GM23338 (cell line): ENCODE results near the gene CYS1. TPM values are rescaled to one million over a fixed set of nuclear protein-coding genes. Genes with fewer than 3 reads are reported as not detected.

Source experiments
- ATAC-seq: fragments of 200-7000 bp; cut with Tn5 transposase; 3 replicates; pipeline ENCODE4 v1.9.1; 2020
- DNase-seq: peaks from one replicate; pipeline ENCODE4 v3.0.0-alpha.2; 2015; ENCODE audit warnings: low spot score
- H2AFZ ChIP-seq: fragments of 200-600 bp; sonication (generic); 2 replicates; pipeline ENCODE4 v1.8.0; 2016; ENCODE audit warnings: antibody characterized with exemption, mild to moderate bottlenecking, moderate library complexity
- H3F3A ChIP-seq: fragments of 200-600 bp; sonication (generic); replicated peaks from 2 replicates; pipeline ENCODE4 v1.8.0; 2017; ENCODE audit warnings: antibody characterized with exemption, mixed run types, low read depth
- H3K27ac ChIP-seq: fragments of 200-600 bp; sonication (generic); 2 replicates; pipeline ENCODE4 v1.6.1; 2016; ENCODE audit warnings: low read depth
- H3K27me3 ChIP-seq: fragments of 200-600 bp; sonication (generic); 2 replicates; pipeline ENCODE4 v1.8.0; 2016; ENCODE audit warnings: mild to moderate bottlenecking, mixed run types, moderate library complexity; ENCODE audit not compliant: insufficient read depth
- H3K36me3 ChIP-seq: fragments of 200-600 bp; sonication (generic); 2 replicates; pipeline ENCODE4 v1.8.0; 2016; ENCODE audit warnings: mild to moderate bottlenecking; ENCODE audit not compliant: insufficient read depth
- H3K4me1 ChIP-seq: fragments of 200-600 bp; sonication (generic); 2 replicates; pipeline ENCODE4 v1.8.0; 2016; ENCODE audit warnings: mild to moderate bottlenecking, moderate library complexity; ENCODE audit not compliant: insufficient read depth
- H3K4me2 ChIP-seq: fragments of 200-600 bp; sonication (generic); 2 replicates; pipeline ENCODE4 v1.7.1; 2017; ENCODE audit warnings: mixed run types
- H3K4me3 ChIP-seq: fragments of 200-600 bp; sonication (generic); 2 replicates; pipeline ENCODE4 v1.6.1; 2016; ENCODE audit warnings: mixed run types
- H3K79me2 ChIP-seq: fragments of 200-600 bp; sonication (generic); replicated peaks from 2 replicates; pipeline ENCODE4 v1.8.0; 2017; ENCODE audit warnings: mild to moderate bottlenecking; ENCODE audit not compliant: insufficient read depth
- H3K9me2 ChIP-seq: fragments of 200-600 bp; sonication (generic); 2 replicates; pipeline ENCODE4 v1.8.0; 2017; ENCODE audit not compliant: insufficient read depth
- H4K20me1 ChIP-seq: fragments of 200-600 bp; sonication (generic); replicated peaks from 2 replicates; pipeline ENCODE4 v1.8.0; 2017; ENCODE audit warnings: mild to moderate bottlenecking; ENCODE audit not compliant: insufficient read depth
- H3K27ac Mint-ChIP-seq: 2 replicates; pipeline ENCODE4 v1.8.0; 2020; ENCODE audit warnings: inconsistent platforms, mild to moderate bottlenecking, moderate library complexity, mixed read lengths
- H3K27me3 Mint-ChIP-seq: 3 replicates; pipeline ENCODE4 v1.8.0; 2022; ENCODE audit warnings: low read depth, mild to moderate bottlenecking, moderate library complexity, mixed read lengths, inconsistent platforms; ENCODE audit not compliant: insufficient read depth, poor library complexity
- H3K36me3 Mint-ChIP-seq: 3 replicates; pipeline ENCODE4 v1.8.0; 2021; ENCODE audit warnings: low read depth, mild to moderate bottlenecking, inconsistent platforms, moderate library complexity, mixed read lengths
- H3K4me1 Mint-ChIP-seq: 3 replicates; pipeline ENCODE4 v1.8.0; 2020; ENCODE audit warnings: mild to moderate bottlenecking, inconsistent platforms, mixed read lengths
- H3K4me3 Mint-ChIP-seq: 3 replicates; pipeline ENCODE4 v1.8.0; 2021; ENCODE audit warnings: moderate library complexity, mild to moderate bottlenecking, inconsistent platforms, mixed read lengths
- H3K9me3 Mint-ChIP-seq: 3 replicates; pipeline ENCODE4 v1.8.0; 2020; ENCODE audit warnings: moderate library complexity, mild to moderate bottlenecking, inconsistent platforms, mixed read lengths
- CREB1 ChIP-seq: fragments of 250-450 bp; sonication (Bioruptor Pico); IDR thresholded peaks from 2 replicates; pipeline ENCODE4 v1.5.0; 2020; ENCODE audit warnings: low read depth, mild to moderate bottlenecking, moderate library complexity
- NANOG ChIP-seq: IDR thresholded peaks from 2 replicates; pipeline ENCODE4 v1.6.1; 2016; ENCODE audit warnings: antibody characterized with exemption, borderline replicate concordance
- STAT1 ChIP-seq: IDR thresholded peaks from one replicate; pipeline ENCODE4 v1.6.1; 2016; ENCODE audit warnings: antibody characterized with exemption; ENCODE audit not compliant: unreplicated experiment
- ZNF114 ChIP-seq: fragments of 250-450 bp; sonication (Bioruptor Pico); IDR thresholded peaks from 2 replicates; pipeline ENCODE4 v1.5.0; 2020; ENCODE audit warnings: mild to moderate bottlenecking, moderate library complexity
- ZNF331 ChIP-seq: fragments of 250-450 bp; sonication (Bioruptor Pico); IDR thresholded peaks from 2 replicates; pipeline ENCODE4 v1.5.0; 2020; ENCODE audit warnings: low read depth, mild to moderate bottlenecking, moderate library complexity
- polyA plus RNA-seq: library from polyadenylated mRNA; unstranded; fragments of >200 nt; fragmentation: Nextera tagmentation; extraction: Ambion mirVana; gene quantifications from 2 replicates; pipeline ENCODE4 v1.2.1, GENCODE V29; 2016
- total RNA-seq: library from RNA; depleted of rRNA; stranded (reverse); fragments of >200 nt; shearing (Covaris generic); gene quantifications from 2 replicates; pipeline ENCODE4 v1.2.3, GENCODE V29; 2014
- TF ChIP-seq, protein P1 (sequence below), 2 experiments: fragments of 200-600 bp in 1 of 2; sonication (generic) in 1 of 2; conservative IDR thresholded peaks; 2 replicates each; pipeline versions ENCODE4 v1.5.1 to v1.6.1; 2016 to 2017; ENCODE audit warnings: antibody characterized with exemption in 2 of 2, low read depth in 2 of 2, mild to moderate bottlenecking in 2 of 2, moderate library complexity in 1 of 2
- TF ChIP-seq, protein P2 (sequence below): IDR thresholded peaks from one replicate; pipeline ENCODE4 v1.6.1; 2018; ENCODE audit warnings: antibody characterized with exemption; ENCODE audit not compliant: unreplicated experiment

Gene CYS1
- total and polyA plus RNA-seq, 2 experiments from 2014 or later = 0.31 to 0.32 TPM

GRCh38 chr2:10033251-10034006 lies 46.8 kb downstream of the CYS1 start:
- Histone ChIP-seq H3K4me2 (no peak overlapping the region), H3K27ac (no peak overlapping the region), H3K9me2 (no peaks in the 10 kb centered on the region), H3K4me1 (peaks cover 17% of the 10 kb centered on the region), H3K4me3 (no peak overlapping the region), H3K27me3 (no peaks in the 10 kb centered on the region), H3K79me2 (no peaks in the 10 kb centered on the region), H4K20me1 (no peaks in the 10 kb centered on the region), H3K36me3 (no peaks in the 10 kb centered on the region), H2AFZ (no peak overlapping the region), H3F3A (no peaks in the 10 kb centered on the region)
- H3K4me1 Mint-ChIP-seq = peaks cover 16% of the 10 kb centered on the region
- H3K27ac Mint-ChIP-seq = no peak overlapping the region
- peaks cover 4% of the 10 kb centered on the region for H3K27me3 Mint-ChIP-seq
- DNase-seq (no peak), ATAC-seq (no peak)
- no peaks in the 10 kb centered on the region for H3K9me3 Mint-ChIP-seq
- H3K36me3 Mint-ChIP-seq = no peaks in the 10 kb centered on the region
- no peak overlapping the region for H3K4me3 Mint-ChIP-seq
- TF ChIP-seq ZNF331 = no peak
- no peak for TF ChIP-seq STAT1
- TF ChIP-seq, protein P1, sequence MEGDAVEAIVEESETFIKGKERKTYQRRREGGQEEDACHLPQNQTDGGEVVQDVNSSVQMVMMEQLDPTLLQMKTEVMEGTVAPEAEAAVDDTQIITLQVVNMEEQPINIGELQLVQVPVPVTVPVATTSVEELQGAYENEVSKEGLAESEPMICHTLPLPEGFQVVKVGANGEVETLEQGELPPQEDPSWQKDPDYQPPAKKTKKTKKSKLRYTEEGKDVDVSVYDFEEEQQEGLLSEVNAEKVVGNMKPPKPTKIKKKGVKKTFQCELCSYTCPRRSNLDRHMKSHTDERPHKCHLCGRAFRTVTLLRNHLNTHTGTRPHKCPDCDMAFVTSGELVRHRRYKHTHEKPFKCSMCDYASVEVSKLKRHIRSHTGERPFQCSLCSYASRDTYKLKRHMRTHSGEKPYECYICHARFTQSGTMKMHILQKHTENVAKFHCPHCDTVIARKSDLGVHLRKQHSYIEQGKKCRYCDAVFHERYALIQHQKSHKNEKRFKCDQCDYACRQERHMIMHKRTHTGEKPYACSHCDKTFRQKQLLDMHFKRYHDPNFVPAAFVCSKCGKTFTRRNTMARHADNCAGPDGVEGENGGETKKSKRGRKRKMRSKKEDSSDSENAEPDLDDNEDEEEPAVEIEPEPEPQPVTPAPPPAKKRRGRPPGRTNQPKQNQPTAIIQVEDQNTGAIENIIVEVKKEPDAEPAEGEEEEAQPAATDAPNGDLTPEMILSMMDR (conservative IDR thresholded peaks at IDR 0.05; ENCODE audit: low read depth in 2 of 2) = no peak
- TF ChIP-seq, protein P2, sequence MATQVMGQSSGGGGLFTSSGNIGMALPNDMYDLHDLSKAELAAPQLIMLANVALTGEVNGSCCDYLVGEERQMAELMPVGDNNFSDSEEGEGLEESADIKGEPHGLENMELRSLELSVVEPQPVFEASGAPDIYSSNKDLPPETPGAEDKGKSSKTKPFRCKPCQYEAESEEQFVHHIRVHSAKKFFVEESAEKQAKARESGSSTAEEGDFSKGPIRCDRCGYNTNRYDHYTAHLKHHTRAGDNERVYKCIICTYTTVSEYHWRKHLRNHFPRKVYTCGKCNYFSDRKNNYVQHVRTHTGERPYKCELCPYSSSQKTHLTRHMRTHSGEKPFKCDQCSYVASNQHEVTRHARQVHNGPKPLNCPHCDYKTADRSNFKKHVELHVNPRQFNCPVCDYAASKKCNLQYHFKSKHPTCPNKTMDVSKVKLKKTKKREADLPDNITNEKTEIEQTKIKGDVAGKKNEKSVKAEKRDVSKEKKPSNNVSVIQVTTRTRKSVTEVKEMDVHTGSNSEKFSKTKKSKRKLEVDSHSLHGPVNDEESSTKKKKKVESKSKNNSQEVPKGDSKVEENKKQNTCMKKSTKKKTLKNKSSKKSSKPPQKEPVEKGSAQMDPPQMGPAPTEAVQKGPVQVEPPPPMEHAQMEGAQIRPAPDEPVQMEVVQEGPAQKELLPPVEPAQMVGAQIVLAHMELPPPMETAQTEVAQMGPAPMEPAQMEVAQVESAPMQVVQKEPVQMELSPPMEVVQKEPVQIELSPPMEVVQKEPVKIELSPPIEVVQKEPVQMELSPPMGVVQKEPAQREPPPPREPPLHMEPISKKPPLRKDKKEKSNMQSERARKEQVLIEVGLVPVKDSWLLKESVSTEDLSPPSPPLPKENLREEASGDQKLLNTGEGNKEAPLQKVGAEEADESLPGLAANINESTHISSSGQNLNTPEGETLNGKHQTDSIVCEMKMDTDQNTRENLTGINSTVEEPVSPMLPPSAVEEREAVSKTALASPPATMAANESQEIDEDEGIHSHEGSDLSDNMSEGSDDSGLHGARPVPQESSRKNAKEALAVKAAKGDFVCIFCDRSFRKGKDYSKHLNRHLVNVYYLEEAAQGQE = peak; percentile 27
- TF ChIP-seq ZNF114 (CRISPR knock-in tag) = no peak

GRCh38 chr2:10032746-10033105 lies 47.5 kb downstream of the CYS1 start:
- Mint-ChIP-seq H3K4me3 (no peak overlapping the region), H3K27ac (no peak overlapping the region), H3K36me3 (no peaks in the 10 kb centered on the region)
- no peak for TF ChIP-seq NANOG
- no peak for TF ChIP-seq CREB1 (CRISPR knock-in tag)
- TF ChIP-seq, protein P1 (conservative IDR thresholded peaks at IDR 0.05; ENCODE audit: low read depth in 2 of 2) = no peak

More at GRCh38 chr2:10032746-10033105, 47.5 kb downstream of the CYS1 start:
- Mint-ChIP-seq H3K9me3 (no peaks in the 10 kb centered on the region), H3K27me3 (peaks cover 4% of the 10 kb centered on the region), H3K4me1 (peaks cover 16% of the 10 kb centered on the region)
- DNase-seq (no peak), ATAC-seq (no peak)
- no peaks in the 10 kb centered on the region for H3K27me3 ChIP-seq
- no peaks in the 10 kb centered on the region for H4K20me1 ChIP-seq
- H3F3A ChIP-seq = no peaks in the 10 kb centered on the region
- H3K79me2 ChIP-seq = no peaks in the 10 kb centered on the region
- peaks cover 17% of the 10 kb centered on the region for H3K4me1 ChIP-seq
- no peak overlapping the region for H3K27ac ChIP-seq
- H2AFZ ChIP-seq = no peak overlapping the region
- H3K4me2 ChIP-seq = no peak overlapping the region
- no peak overlapping the region for H3K4me3 ChIP-seq
- H3K36me3 ChIP-seq = no peaks in the 10 kb centered on the region
- no peaks in the 10 kb centered on the region for H3K9me2 ChIP-seq
